ENCODE data around the gene CLIC3. TPM values are rescaled to one million over a fixed set of nuclear protein-coding genes. Genes with fewer than 3 reads are reported as not detected.

The CLIC3 gene
- total RNA-seq, 2 donors from 2014 or later, result 0.26 TPM; not detected in 1

DNA sequence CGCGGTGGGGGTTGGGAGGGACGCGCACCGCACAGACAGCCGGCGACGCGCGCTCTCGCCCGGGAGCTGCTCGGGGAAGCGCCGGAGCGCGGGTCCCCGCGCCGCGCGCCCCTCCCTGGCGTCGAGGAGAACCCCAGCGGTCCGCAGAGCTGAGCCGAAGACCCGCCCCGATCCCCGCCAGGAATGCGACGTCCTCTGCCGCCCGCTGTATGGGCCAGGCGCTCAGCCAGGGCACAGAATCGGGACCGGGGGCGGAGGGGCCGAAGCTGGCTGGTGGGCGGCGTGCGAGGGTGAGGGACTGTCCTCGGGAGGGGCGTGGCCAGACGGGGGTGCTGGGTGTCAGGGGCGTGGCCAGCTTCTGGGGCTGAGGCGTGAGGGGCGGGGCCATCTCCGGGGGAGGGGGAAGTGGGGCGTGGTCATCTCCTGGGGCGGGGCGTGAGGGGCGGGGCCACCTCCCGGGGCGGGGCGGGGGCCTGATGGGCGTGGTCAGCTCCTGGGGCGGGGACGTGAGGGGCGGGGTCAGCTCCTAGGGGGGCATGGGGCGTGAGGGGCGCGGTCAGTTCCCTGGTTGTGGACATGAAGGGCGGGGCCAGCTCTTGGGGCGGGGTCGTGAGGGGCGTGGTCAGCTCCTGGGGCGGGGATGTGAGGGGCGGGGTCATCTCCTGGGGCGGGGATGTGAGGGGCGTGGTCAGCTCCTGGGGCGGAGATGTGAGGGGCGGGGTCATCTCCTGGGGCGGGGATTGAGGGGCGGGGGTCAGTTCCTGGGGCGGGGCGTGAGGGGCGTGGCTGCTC lies 18.1 kb downstream of the CLIC3 start:
- H3K4me1 Mint-ChIP-seq, result no peaks in the 10 kb centered on the region
- peak; percentile 24 for ATAC-seq (replicated peaks)
- H3K4me3 Mint-ChIP-seq, result no peak overlapping the region
- H3K27ac Mint-ChIP-seq, result no peak overlapping the region
- no peaks in the 10 kb centered on the region for H3K27me3 Mint-ChIP-seq
- no peaks in the 10 kb centered on the region for H3K9me3 Mint-ChIP-seq
- no peaks in the 10 kb centered on the region for H3K36me3 Mint-ChIP-seq (ENCODE audit: low read depth)

- Mint-ChIP-seq H3K9me3 (no peaks in the 10 kb centered on the region), H3K36me3 (ENCODE audit: low read depth) (no peaks in the 10 kb centered on the region), H3K4me1 (no peaks in the 10 kb centered on the region), H3K27ac (no peak overlapping the region), H3K27me3 (no peaks in the 10 kb centered on the region), H3K4me3 (no peak overlapping the region)
- ATAC-seq (replicated peaks), result no peak
These were observed 18.7 kb downstream of the CLIC3 start for GRCh38 chr9:136977649-136978072.

DNA sequence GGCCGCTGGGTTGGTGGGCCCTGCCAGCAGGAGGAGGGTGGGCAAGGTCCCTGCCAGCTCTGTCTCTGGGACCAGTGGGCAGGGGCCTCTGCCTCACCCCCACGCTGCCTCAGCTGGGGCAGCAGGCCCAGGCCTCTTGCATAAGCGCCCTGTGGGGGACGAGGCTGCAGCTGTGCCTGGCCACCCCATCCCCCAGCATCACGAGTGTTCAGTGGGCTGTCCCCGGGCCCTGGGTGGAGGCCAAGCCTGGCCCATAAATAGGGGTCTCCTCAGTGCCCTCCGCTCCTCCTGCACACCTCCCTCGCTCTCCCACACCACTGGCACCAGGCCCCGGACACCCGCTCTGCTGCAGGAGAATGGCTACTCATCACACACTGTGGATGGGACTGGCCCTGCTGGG lies 19.1 kb downstream of the CLIC3 start, which contains the start of gene PTGDS:
PTGDS (plus strand) TSS at position 282 of the 400 bp plus-strand sequence; CDS start at position 357, 75 bp downstream.
- H3K27ac Mint-ChIP-seq, result no peak within 1 kb of the TSS
- peak within 1 kb of the TSS; percentile 56 for H3K4me3 Mint-ChIP-seq
- H3K9me3 Mint-ChIP-seq, result no peaks in the 10 kb centered on the region
- H3K36me3 Mint-ChIP-seq (ENCODE audit: low read depth), result no peaks in the 10 kb centered on the region
- no peak for ATAC-seq (replicated peaks)
- H3K4me1 Mint-ChIP-seq, result no peaks in the 10 kb centered on the region
- H3K27me3 Mint-ChIP-seq, result no peaks in the 10 kb centered on the region

DNA sequence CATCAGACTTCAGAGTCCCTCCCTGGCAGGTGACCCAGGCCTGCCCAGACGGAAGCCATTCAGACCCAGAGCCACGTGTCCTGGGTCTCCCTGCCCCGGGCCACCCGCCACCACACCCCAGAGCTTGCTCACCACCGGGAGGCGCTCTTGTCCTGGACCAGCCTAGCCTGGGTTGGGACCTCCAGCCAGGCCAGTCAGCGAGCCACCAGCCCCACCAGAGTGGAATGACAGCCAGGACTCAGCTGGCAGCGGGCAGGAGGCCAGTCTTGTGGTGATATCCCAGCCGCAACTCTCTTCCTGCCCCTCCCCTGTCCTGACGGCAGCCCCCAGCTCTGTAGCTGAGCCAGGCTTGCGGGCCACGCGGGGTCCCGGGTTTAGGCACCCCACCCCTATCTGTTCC lies 20.7 kb downstream of the CLIC3 start:
- no peaks in the 10 kb centered on the region for H3K4me1 Mint-ChIP-seq
- H3K4me3 Mint-ChIP-seq, result peak overlapping the region; percentile 56
- no peaks in the 10 kb centered on the region for H3K9me3 Mint-ChIP-seq
- ATAC-seq (replicated peaks), result peak; percentile 37
- peak overlapping the region; percentile 50 for H3K27ac Mint-ChIP-seq
- H3K36me3 Mint-ChIP-seq (ENCODE audit: low read depth), result no peaks in the 10 kb centered on the region
- no peaks in the 10 kb centered on the region for H3K27me3 Mint-ChIP-seq

- peak; percentile 57 for ATAC-seq (replicated peaks)
- Mint-ChIP-seq H3K36me3 (ENCODE audit: low read depth) (no peaks in the 10 kb centered on the region), H3K9me3 (no peaks in the 10 kb centered on the region), H3K27ac (peak overlapping the region; percentile 50), H3K4me1 (no peaks in the 10 kb centered on the region), H3K27me3 (no peaks in the 10 kb centered on the region), H3K4me3 (peak overlapping the region; percentile 56)
These were observed 21.4 kb downstream of the CLIC3 start for GRCh38 chr9:136974817-136975535.

GRCh38 chr9:136973618-136974617 lies 22.4 kb downstream of the CLIC3 start:
- H3K36me3 Mint-ChIP-seq (ENCODE audit: low read depth), result no peaks in the 10 kb centered on the region
- H3K27me3 Mint-ChIP-seq, result no peaks in the 10 kb centered on the region
- H3K4me3 Mint-ChIP-seq, result no peak overlapping the region
- no peak overlapping the region for H3K27ac Mint-ChIP-seq
- no peaks in the 10 kb centered on the region for H3K9me3 Mint-ChIP-seq
- ATAC-seq (replicated peaks), result no peak
- H3K4me1 Mint-ChIP-seq, result no peaks in the 10 kb centered on the region

GRCh38 chr9:136972743-136973142 lies 23.6 kb downstream of the CLIC3 start:
- H3K4me1 Mint-ChIP-seq, result no peaks in the 10 kb centered on the region
- H3K27me3 Mint-ChIP-seq, result no peaks in the 10 kb centered on the region
- no peaks in the 10 kb centered on the region for H3K36me3 Mint-ChIP-seq (ENCODE audit: low read depth)
- no peak overlapping the region for H3K27ac Mint-ChIP-seq
- no peak overlapping the region for H3K4me3 Mint-ChIP-seq
- no peaks in the 10 kb centered on the region for H3K9me3 Mint-ChIP-seq
- no peak for ATAC-seq (replicated peaks)

DNA sequence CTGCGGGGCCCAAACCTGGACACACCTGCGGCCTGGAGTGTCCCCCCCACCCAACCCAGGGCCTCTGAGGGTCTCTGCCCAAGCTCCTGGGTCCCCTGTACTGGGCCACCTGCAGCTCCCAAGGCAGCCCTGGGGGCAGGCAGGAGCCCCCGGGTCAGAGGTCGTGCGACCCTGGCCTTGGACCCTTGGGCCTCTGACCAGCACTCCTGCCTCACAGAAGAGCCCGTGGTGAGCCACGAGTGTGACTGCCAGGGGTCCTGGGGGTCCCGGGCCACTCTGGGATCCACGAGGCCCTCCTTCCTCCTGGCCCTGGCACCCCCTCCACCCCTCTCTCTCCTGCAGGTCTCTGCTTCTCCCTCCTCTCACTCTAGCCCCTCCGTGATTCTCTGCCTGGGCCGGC lies 24.0 kb downstream of the CLIC3 start:
- no peaks in the 10 kb centered on the region for H3K36me3 Mint-ChIP-seq (ENCODE audit: low read depth)
- H3K4me3 Mint-ChIP-seq, result no peak overlapping the region
- ATAC-seq (replicated peaks), result no peak
- H3K27ac Mint-ChIP-seq, result no peak overlapping the region
- no peaks in the 10 kb centered on the region for H3K4me1 Mint-ChIP-seq
- no peaks in the 10 kb centered on the region for H3K27me3 Mint-ChIP-seq
- no peaks in the 10 kb centered on the region for H3K9me3 Mint-ChIP-seq

GRCh38 chr9:136971746-136972145 lies 24.6 kb downstream of the CLIC3 start:
- Mint-ChIP-seq H3K9me3 (no peaks in the 10 kb centered on the region), H3K27me3 (no peaks in the 10 kb centered on the region), H3K27ac (no peak overlapping the region), H3K4me3 (no peak overlapping the region), H3K36me3 (ENCODE audit: low read depth) (no peaks in the 10 kb centered on the region), H3K4me1 (no peaks in the 10 kb centered on the region)
- ATAC-seq (replicated peaks), result no peak

GRCh38 chr9:136970361-136970760 lies 26.0 kb downstream of the CLIC3 start:
- Mint-ChIP-seq H3K27ac (no peak overlapping the region), H3K4me3 (no peak overlapping the region), H3K36me3 (ENCODE audit: low read depth) (no peaks in the 10 kb centered on the region), H3K9me3 (no peaks in the 10 kb centered on the region), H3K4me1 (peaks cover 7% of the 10 kb centered on the region), H3K27me3 (no peaks in the 10 kb centered on the region)
- ATAC-seq (replicated peaks), result no peak

DNA sequence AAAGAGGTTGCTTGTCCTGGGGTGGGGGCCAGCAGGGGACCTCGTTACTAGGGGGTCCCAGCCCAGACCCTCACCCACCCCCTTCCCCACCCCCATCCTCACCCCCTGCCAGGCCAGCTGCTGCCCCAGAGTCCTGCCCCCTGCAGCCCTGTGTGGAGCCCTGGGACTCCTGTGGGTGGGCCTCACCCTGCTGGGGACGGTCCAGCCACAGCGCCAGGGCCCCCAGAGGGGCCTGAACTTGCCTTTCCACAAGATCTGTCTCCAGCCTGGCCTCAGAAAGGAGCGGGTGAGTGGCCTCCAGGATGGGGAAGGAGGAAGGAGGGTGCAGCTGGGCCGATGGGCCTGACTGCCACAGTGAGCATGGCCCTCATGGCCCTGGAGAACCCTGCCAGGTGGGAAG lies 26.6 kb downstream of the CLIC3 start:
- Mint-ChIP-seq H3K9me3 (no peaks in the 10 kb centered on the region), H3K27ac (no peak overlapping the region), H3K36me3 (ENCODE audit: low read depth) (no peaks in the 10 kb centered on the region), H3K27me3 (no peaks in the 10 kb centered on the region), H3K4me1 (peaks cover 7% of the 10 kb centered on the region), H3K4me3 (no peak overlapping the region)
- no peak for ATAC-seq (replicated peaks)

- H3K4me3 Mint-ChIP-seq, result no peak overlapping the region
- peaks cover 7% of the 10 kb centered on the region for H3K4me1 Mint-ChIP-seq
- no peaks in the 10 kb centered on the region for H3K9me3 Mint-ChIP-seq
- no peak for ATAC-seq (replicated peaks)
- no peaks in the 10 kb centered on the region for H3K27me3 Mint-ChIP-seq
- no peaks in the 10 kb centered on the region for H3K36me3 Mint-ChIP-seq (ENCODE audit: low read depth)
- no peak overlapping the region for H3K27ac Mint-ChIP-seq
These were observed 27.2 kb downstream of the CLIC3 start for GRCh38 chr9:136969150-136969549.

DNA sequence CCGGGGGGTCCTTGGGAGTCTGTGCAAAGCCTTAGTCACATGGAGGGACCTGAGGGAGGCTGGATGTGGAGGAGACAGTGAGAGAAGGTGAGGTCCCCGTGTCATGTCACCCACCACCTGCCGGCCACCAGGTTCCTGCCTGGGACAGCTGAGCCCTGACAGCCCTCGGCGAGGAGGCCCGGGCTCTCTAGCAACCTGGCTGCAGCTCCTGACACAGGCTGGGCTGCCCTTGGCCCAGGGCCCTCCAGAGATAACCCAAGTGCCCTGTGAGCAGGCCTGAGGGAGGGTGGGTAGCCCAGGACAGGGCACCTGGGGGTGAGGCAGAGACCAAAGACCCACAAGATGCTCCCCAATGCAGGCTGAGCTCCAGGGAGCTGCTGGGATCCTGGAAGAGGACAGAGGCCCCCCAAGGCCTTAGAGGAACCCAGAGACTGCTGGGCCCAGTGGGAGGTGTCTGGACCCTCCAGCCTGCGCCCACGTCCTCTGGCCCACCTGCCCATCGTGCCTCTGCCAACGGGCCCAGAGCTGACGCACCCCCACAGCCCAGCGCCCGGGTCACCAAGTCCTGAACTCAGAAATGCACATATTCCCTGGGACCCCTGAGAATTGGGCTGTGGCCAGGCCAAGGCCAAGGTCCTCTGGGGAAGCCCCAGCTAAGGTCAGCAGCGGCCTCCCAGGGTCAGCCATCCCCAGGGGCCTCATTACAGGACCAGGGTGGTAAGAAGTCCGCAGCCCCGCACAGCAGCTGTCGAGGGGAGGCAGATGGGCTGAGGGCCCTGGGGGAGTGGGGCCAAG lies 27.8 kb downstream of the CLIC3 start:
- no peak for ATAC-seq (replicated peaks)
- no peak overlapping the region for H3K4me3 Mint-ChIP-seq
- H3K36me3 Mint-ChIP-seq (ENCODE audit: low read depth), result no peaks in the 10 kb centered on the region
- no peak overlapping the region for H3K27ac Mint-ChIP-seq
- H3K4me1 Mint-ChIP-seq, result peaks cover 7% of the 10 kb centered on the region
- H3K9me3 Mint-ChIP-seq, result no peaks in the 10 kb centered on the region
- H3K27me3 Mint-ChIP-seq, result no peaks in the 10 kb centered on the region

Measured in activated T-helper 17 cell treated with anti-CD3 and anti-CD28 coated beads, Interleukin-2, amount 50 U/mL, for 72 hours (primary cell).